RWPE2 (cell line): ENCODE data around the gene GRM4.

Source experiments
- ATAC-seq: fragments of 200-7000 bp; cut with Tn5 transposase; 3 replicates; pipeline ENCODE4 v1.9.1; 2021; ENCODE audit warnings: low read depth
- DNase-seq: peaks from one replicate; pipeline ENCODE4 v3.0.0-alpha.2; 2020; ENCODE audit warnings: low spot score
- H3K27ac ChIP-seq: fragments of 450-650 bp; 2 replicates; pipeline ENCODE4 v1.5.1; 2017; ENCODE audit warnings: mild to moderate bottlenecking; ENCODE audit not compliant: poor library complexity, severe bottlenecking
- H3K27me3 ChIP-seq: fragments of 250-450 bp; sonication (Bioruptor Pico); 2 replicates; pipeline ENCODE4 v1.5.1; 2021; ENCODE audit warnings: mild to moderate bottlenecking, moderate library complexity; ENCODE audit not compliant: insufficient read depth, poor library complexity, severe bottlenecking
- H3K36me3 ChIP-seq: fragments of 250-450 bp; sonication (Bioruptor Pico); 2 replicates; pipeline ENCODE4 v1.5.1; 2020; ENCODE audit warnings: low read depth, mild to moderate bottlenecking, moderate library complexity
- H3K4me1 ChIP-seq: fragments of 250-450 bp; sonication (Bioruptor Pico); 2 replicates; pipeline ENCODE4 v1.5.1; 2021; ENCODE audit warnings: mild to moderate bottlenecking, moderate library complexity; ENCODE audit not compliant: insufficient read depth, poor library complexity, severe bottlenecking
- H3K4me3 ChIP-seq: fragments of 250-450 bp; sonication (Bioruptor Pico); 2 replicates; pipeline ENCODE4 v1.5.1; 2021; ENCODE audit warnings: mild to moderate bottlenecking, moderate library complexity; ENCODE audit not compliant: severe bottlenecking
- H3K9me3 ChIP-seq: fragments of 250-450 bp; sonication (Bioruptor Pico); 2 replicates; pipeline ENCODE4 v1.5.1; 2021; ENCODE audit warnings: mild to moderate bottlenecking, moderate library complexity; ENCODE audit not compliant: severe bottlenecking
- CTCF ChIP-seq: fragments of 450-650 bp; IDR thresholded peaks from one replicate; pipeline ENCODE4 v1.5.1; 2017; ENCODE audit warnings: mild to moderate bottlenecking, moderate library complexity; ENCODE audit not compliant: poor library complexity, severe bottlenecking

GRM4 gene

GRCh38 chr6:34022250-34022872 lies 123.5 kb downstream of the GRM4 start:
- ATAC-seq, result no peak
- Histone ChIP-seq H3K27ac (no peak overlapping the region), H3K9me3 (no peaks in the 10 kb centered on the region), H3K36me3 (no peaks in the 10 kb centered on the region), H3K27me3 (no peaks in the 10 kb centered on the region), H3K4me1 (no peaks in the 10 kb centered on the region), H3K4me3 (no peak overlapping the region)
- no peak for DNase-seq
- no peak for TF ChIP-seq CTCF

GRCh38 chr6:34021554-34022190 lies 124.2 kb downstream of the GRM4 start:
- no peaks in the 10 kb centered on the region for H3K36me3 ChIP-seq
- ATAC-seq (no peak), DNase-seq (peak; percentile 35)
- H3K4me3 ChIP-seq, result no peak overlapping the region
- H3K4me1 ChIP-seq, result no peaks in the 10 kb centered on the region
- H3K9me3 ChIP-seq, result no peaks in the 10 kb centered on the region
- no peaks in the 10 kb centered on the region for H3K27me3 ChIP-seq
- H3K27ac ChIP-seq, result no peak overlapping the region
- no peak for TF ChIP-seq CTCF

GRCh38 chr6:34020807-34021553 lies 124.9 kb downstream of the GRM4 start:
- no peaks in the 10 kb centered on the region for H3K27me3 ChIP-seq
- no peak; the same call in 2 of the 3 replicates for ATAC-seq
- peak; percentile 44 for DNase-seq

GRCh38 chr6:34020278-34020677 lies 125.6 kb downstream of the GRM4 start:
- Histone ChIP-seq H3K27ac (no peak overlapping the region), H3K4me1 (no peaks in the 10 kb centered on the region), H3K36me3 (no peaks in the 10 kb centered on the region), H3K4me3 (no peak overlapping the region), H3K27me3 (no peaks in the 10 kb centered on the region), H3K9me3 (no peaks in the 10 kb centered on the region)
- ATAC-seq (no peak), DNase-seq (no peak)
- no peak for TF ChIP-seq CTCF

More at GRCh38 chr6:34020807-34021553, 124.9 kb downstream of the GRM4 start:
- Histone ChIP-seq H3K4me3 (no peak overlapping the region), H3K27ac (no peak overlapping the region), H3K4me1 (no peaks in the 10 kb centered on the region), H3K9me3 (no peaks in the 10 kb centered on the region), H3K36me3 (no peaks in the 10 kb centered on the region)
- TF ChIP-seq CTCF, result no peak
